ENCODE data around the gene FOXN1. TPM values are rescaled to one million over a fixed set of nuclear protein-coding genes. Genes with fewer than 3 reads are reported as not detected.

FOXN1 gene
- total RNA-seq, 1 donor from 2014 or later, result 0.07 TPM

- Mint-ChIP-seq H3K4me1 (ENCODE audit: low read depth) (peaks cover 38% of the 10 kb centered on the region), H3K27me3 (peaks cover 6% of the 10 kb centered on the region), H3K36me3 (ENCODE audit: insufficient read depth) (no peaks in the 10 kb centered on the region), H3K9me3 (ENCODE audit: low read depth) (no peaks in the 10 kb centered on the region), H3K27ac (no peak overlapping the region), H3K4me3 (ENCODE audit: low read depth) (no peak overlapping the region)
- no peak for TF ChIP-seq CTCF (IDR thresholded peaks at IDR 0.05; ENCODE audit: unreplicated experiment)
- no peak for DNase-seq (ENCODE audit: low spot score, unreplicated experiment)
Observed at GRCh38 chr17:28499364-28499664, 6.8 kb upstream of the FOXN1 start.

GRCh38 chr17:28499684-28500357, 6.3 kb upstream of the FOXN1 start:
- no peak for DNase-seq (ENCODE audit: low spot score, unreplicated experiment)
- peak overlapping the region; percentile 67 for H3K27ac Mint-ChIP-seq
- no peaks in the 10 kb centered on the region for H3K9me3 Mint-ChIP-seq (ENCODE audit: low read depth)
- peaks cover 7% of the 10 kb centered on the region for H3K27me3 Mint-ChIP-seq
- TF ChIP-seq CTCF (IDR thresholded peaks at IDR 0.05; ENCODE audit: unreplicated experiment), result no peak
- H3K4me3 Mint-ChIP-seq (ENCODE audit: low read depth), result no peak overlapping the region
- no peaks in the 10 kb centered on the region for H3K36me3 Mint-ChIP-seq (ENCODE audit: insufficient read depth)
- H3K4me1 Mint-ChIP-seq (ENCODE audit: low read depth), result peaks cover 40% of the 10 kb centered on the region

- Mint-ChIP-seq H3K27me3 (peaks cover 14% of the 10 kb centered on the region), H3K4me1 (ENCODE audit: low read depth) (peaks cover 42% of the 10 kb centered on the region), H3K27ac (no peak overlapping the region), H3K9me3 (ENCODE audit: low read depth) (no peaks in the 10 kb centered on the region), H3K36me3 (ENCODE audit: insufficient read depth) (no peaks in the 10 kb centered on the region), H3K4me3 (ENCODE audit: low read depth) (no peak overlapping the region)
- no peak for TF ChIP-seq CTCF (IDR thresholded peaks at IDR 0.05; ENCODE audit: unreplicated experiment)
- no peak for DNase-seq (ENCODE audit: low spot score, unreplicated experiment)
Observed at GRCh38 chr17:28500712-28501379, 5.3 kb upstream of the FOXN1 start.

- no peak overlapping the region for H3K4me3 Mint-ChIP-seq (ENCODE audit: low read depth)
- peaks cover 43% of the 10 kb centered on the region for H3K4me1 Mint-ChIP-seq (ENCODE audit: low read depth)
- peaks cover 16% of the 10 kb centered on the region for H3K27me3 Mint-ChIP-seq
- TF ChIP-seq CTCF (IDR thresholded peaks at IDR 0.05; ENCODE audit: unreplicated experiment), result no peak
- no peaks in the 10 kb centered on the region for H3K36me3 Mint-ChIP-seq (ENCODE audit: insufficient read depth)
- no peak for DNase-seq (ENCODE audit: low spot score, unreplicated experiment)
- no peaks in the 10 kb centered on the region for H3K9me3 Mint-ChIP-seq (ENCODE audit: low read depth)
- no peak overlapping the region for H3K27ac Mint-ChIP-seq
Observed at GRCh38 chr17:28501421-28502284, 4.5 kb upstream of the FOXN1 start.

- TF ChIP-seq CTCF (IDR thresholded peaks at IDR 0.05; ENCODE audit: unreplicated experiment), result no peak
- no peak overlapping the region for H3K4me3 Mint-ChIP-seq (ENCODE audit: low read depth)
- peaks cover 30% of the 10 kb centered on the region for H3K4me1 Mint-ChIP-seq (ENCODE audit: low read depth)
- peaks cover 24% of the 10 kb centered on the region for H3K27me3 Mint-ChIP-seq
- no peaks in the 10 kb centered on the region for H3K36me3 Mint-ChIP-seq (ENCODE audit: insufficient read depth)
- H3K27ac Mint-ChIP-seq, result no peak overlapping the region
- DNase-seq (ENCODE audit: low spot score, unreplicated experiment), result no peak
- H3K9me3 Mint-ChIP-seq (ENCODE audit: low read depth), result no peaks in the 10 kb centered on the region
Observed at GRCh38 chr17:28503420-28503819, 2.7 kb upstream of the FOXN1 start.

Measured in progenitor cell of endocrine pancreas (in vitro differentiated cells).